Ectodermal cell (in vitro differentiated cells): ENCODE results near the gene FMN2.

Experiments used
- H3K27ac ChIP-seq: 2 replicates; pipeline ENCODE4 v1.7.0; 2013; ENCODE audit warnings: mild to moderate bottlenecking, low read depth, low read length; ENCODE audit not compliant: insufficient read depth, poor library complexity, severe bottlenecking
- H3K27me3 ChIP-seq: 2 replicates; pipeline ENCODE4 v1.7.0; 2013; ENCODE audit warnings: mild to moderate bottlenecking, low read length; ENCODE audit not compliant: insufficient read depth, control insufficient read depth, poor library complexity, severe bottlenecking
- H3K36me3 ChIP-seq: one replicate; pipeline ENCODE4 v1.7.0; 2013; ENCODE audit warnings: low read length; ENCODE audit not compliant: control insufficient read depth, insufficient read depth
- H3K4me1 ChIP-seq: one replicate; pipeline ENCODE4 v1.7.0; 2013; ENCODE audit warnings: low read length; ENCODE audit not compliant: control insufficient read depth, insufficient read depth
- H3K4me3 ChIP-seq: 2 replicates; pipeline ENCODE4 v1.7.0; 2013; ENCODE audit warnings: low read depth, low read length, control low read depth; ENCODE audit not compliant: insufficient read depth
- H3K9me3 ChIP-seq: 2 replicates; pipeline ENCODE4 v1.7.0; 2013; ENCODE audit warnings: mild to moderate bottlenecking, low read length, moderate library complexity; ENCODE audit not compliant: control insufficient read depth
- WGBS, 2 experiments: methylation state at CpG; one replicate each; pipeline ENCODE4 v1.1.7; 2013; ENCODE audit warnings: missing lambda C conversion rate in 2 of 2; 5-methylcytosine and 5-hydroxymethylcytosine counted together

Gene FMN2

DNA sequence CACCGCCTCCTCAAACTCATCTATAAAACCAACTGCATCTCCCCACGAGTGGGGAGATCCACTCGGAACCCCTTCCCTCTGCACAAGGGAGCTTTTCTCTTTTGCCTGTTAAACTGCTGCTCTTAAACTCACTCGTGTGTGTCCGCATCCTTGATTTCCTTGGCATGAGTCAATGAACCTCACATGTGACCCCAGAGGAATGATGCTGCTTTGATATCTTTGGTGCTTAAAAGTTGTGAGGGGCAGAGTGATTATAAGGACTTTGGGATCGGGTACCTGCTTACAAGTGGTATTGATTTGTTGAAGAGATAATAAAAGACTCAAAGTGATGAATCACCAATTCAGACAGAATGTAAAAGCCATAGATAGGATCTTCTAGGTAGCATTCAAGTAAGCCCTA is 394.9 kb downstream of the FMN2 start:
- Histone ChIP-seq H3K4me1 (no peaks in the 10 kb centered on the region), H3K36me3 (no peaks in the 10 kb centered on the region), H3K9me3 (no peaks in the 10 kb centered on the region), H3K27ac (no peak overlapping the region), H3K4me3 (no peak overlapping the region), H3K27me3 (no peaks in the 10 kb centered on the region)
- 93 to 94% methylated on average over 6 of the region's 6 CpGs for WGBS, 2 experiments

DNA sequence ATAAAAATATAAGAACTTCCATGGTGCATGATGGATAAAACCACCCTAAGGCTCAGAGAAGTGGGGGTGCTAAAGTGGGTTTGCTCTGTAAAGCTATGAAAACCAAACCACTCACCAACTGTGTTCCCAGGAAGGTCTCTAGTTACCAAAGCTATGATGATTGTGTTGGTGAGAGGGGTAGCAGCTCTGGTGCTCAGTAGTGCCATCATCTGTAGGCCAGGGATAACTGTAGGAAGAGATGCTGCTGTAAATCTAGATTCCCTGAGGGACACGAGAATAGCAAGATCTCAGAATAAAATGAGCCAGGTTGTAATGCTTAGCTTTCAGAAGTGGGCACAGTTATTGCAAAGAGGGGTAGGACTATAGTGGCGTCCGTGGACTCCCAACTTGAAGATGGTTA is 395.8 kb downstream of the FMN2 start:
- H3K27me3 ChIP-seq, result no peaks in the 10 kb centered on the region
- WGBS, 2 experiments, result 92 to 95% methylated on average over 3 of the region's 3 CpGs
- H3K36me3 ChIP-seq, result no peaks in the 10 kb centered on the region
- no peaks in the 10 kb centered on the region for H3K9me3 ChIP-seq
- no peak overlapping the region for H3K4me3 ChIP-seq
- no peaks in the 10 kb centered on the region for H3K4me1 ChIP-seq
- H3K27ac ChIP-seq, result no peak overlapping the region

DNA sequence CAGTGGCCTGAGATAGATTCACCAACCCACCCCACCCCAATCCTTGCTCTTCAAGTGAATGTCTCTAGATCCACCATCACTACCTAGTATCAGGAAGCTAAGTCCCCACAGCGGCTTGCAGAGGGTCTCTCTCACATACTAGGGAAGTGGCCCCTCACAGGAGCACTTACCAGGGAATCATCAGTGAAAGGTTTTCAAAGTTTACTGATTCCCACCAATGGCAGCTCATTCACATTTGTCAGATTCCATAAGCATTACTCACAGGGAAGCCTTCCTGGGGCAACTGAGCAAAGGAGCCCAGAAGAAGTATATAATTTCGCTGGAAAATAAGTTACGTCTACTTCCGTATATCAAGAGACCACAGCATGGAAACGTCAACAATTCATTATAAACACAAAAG is 399.5 kb downstream of the FMN2 start:
- no peak overlapping the region for H3K27ac ChIP-seq
- WGBS, 2 experiments, result 68 to 72% methylated on average over 5 of the region's 5 CpGs
- no peaks in the 10 kb centered on the region for H3K9me3 ChIP-seq
- no peaks in the 10 kb centered on the region for H3K27me3 ChIP-seq
- no peaks in the 10 kb centered on the region for H3K36me3 ChIP-seq
- no peak overlapping the region for H3K4me3 ChIP-seq
- no peaks in the 10 kb centered on the region for H3K4me1 ChIP-seq

DNA sequence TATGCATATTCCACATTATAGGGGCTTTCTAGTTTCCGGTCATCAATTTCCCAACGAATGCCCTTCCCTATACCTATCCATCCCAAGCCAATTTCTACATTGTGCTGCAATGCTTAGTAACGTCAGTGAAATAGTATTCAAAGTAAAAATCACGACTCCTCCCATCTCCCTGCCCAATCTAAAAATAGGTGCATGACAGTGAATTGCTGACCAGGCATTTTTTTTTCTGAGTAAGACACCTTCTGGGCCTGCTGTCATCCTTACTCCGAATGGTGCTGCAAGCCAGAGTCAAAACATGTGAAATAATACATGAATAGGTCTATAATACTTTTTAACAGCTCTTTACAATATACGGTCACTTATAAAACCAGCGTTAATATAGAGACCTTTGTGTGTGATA is 400.1 kb downstream of the FMN2 start:
- Histone ChIP-seq H3K4me3 (no peak overlapping the region), H3K27me3 (no peaks in the 10 kb centered on the region), H3K4me1 (no peaks in the 10 kb centered on the region), H3K9me3 (no peaks in the 10 kb centered on the region), H3K36me3 (no peaks in the 10 kb centered on the region), H3K27ac (no peak overlapping the region)
- WGBS, 2 experiments, result 86 to 91% methylated on average over 5 of the region's 7 CpGs

DNA sequence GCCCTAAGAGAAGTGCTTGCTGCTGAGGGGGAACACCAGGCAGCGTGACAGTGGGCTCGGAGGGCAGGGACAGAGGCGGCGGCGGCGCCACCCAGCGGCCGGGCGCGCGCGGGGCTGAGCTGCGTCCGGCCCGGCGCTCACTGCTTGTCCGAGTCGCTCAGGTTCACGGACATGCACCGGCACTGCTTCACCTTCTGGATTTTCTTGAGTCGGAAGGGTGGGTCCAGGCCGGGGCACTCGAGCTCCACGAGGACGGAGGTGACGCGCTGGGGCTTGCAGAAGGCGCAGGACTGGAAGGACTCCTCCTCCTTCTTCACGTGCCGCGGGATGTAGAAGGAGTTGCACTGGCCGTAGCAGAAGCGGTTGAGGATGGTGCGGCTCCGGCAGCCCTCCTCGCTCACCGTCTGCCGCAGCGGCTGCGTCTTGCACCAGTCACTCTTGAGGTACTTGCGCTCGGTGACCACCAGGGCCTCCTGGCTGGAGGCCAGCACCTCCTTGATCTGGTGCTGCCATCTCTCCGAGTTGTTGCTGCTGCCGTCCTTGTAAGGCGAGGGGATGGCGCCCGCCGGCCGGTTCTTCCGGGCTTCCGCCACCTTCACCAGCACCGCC is 401.3 kb downstream of the FMN2 start:
- Histone ChIP-seq H3K4me1 (no peaks in the 10 kb centered on the region), H3K4me3 (no peak overlapping the region), H3K36me3 (no peaks in the 10 kb centered on the region), H3K27me3 (no peaks in the 10 kb centered on the region), H3K27ac (no peak overlapping the region), H3K9me3 (no peaks in the 10 kb centered on the region)
- WGBS, 2 experiments, result 94 to 95% methylated on average over 52 of the region's 52 CpGs

DNA sequence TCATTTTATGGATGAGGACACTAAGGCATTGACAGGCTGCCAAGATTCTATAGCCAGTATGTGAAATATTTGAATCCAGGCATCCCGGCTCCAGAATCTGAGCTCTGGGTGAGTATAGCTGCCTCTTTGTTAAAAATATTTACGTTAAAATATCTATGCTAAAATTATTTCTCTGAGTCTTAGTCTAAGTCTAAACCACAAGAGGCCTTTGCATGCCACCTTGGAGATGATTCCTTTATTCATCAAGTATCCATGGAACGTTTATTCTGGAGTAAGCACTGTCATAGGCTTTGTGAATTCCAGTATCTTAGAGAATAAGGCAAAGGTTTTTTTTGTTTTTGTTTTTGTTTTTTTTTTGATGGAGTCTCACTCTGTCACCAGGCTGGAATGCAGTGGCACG is 403.9 kb downstream of the FMN2 start:
- Histone ChIP-seq H3K36me3 (no peaks in the 10 kb centered on the region), H3K9me3 (no peaks in the 10 kb centered on the region), H3K27ac (no peak overlapping the region), H3K4me3 (no peak overlapping the region), H3K27me3 (no peaks in the 10 kb centered on the region), H3K4me1 (no peaks in the 10 kb centered on the region)
- WGBS, 2 experiments, result 86 to 95% methylated on average over 2 to 4 of the region's 4 CpGs

DNA sequence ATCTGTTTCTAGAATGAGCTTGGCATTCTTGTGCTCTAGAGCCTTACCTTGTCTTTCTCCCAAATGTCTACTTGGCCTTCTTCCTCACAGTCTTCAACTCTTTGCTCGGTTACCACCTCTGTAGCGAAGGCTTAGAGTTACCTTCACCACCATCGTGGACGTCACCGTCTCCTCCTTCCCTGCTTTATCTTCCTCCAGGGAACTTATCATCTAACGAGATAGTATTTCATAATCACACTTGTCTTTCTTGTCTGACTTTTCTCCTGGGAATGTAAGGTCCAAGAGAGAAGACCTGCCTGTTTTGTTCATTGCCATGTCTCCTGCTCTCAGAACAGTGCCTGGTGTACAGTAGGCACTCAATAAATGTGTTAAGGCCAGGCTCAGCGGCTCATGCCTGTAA is 404.7 kb downstream of the FMN2 start:
- Histone ChIP-seq H3K36me3 (no peaks in the 10 kb centered on the region), H3K4me3 (no peak overlapping the region), H3K27ac (no peak overlapping the region), H3K9me3 (no peaks in the 10 kb centered on the region), H3K4me1 (no peaks in the 10 kb centered on the region), H3K27me3 (no peaks in the 10 kb centered on the region)
- WGBS, 2 experiments, result 93 to 95% methylated on average over 7 of the region's 7 CpGs

DNA sequence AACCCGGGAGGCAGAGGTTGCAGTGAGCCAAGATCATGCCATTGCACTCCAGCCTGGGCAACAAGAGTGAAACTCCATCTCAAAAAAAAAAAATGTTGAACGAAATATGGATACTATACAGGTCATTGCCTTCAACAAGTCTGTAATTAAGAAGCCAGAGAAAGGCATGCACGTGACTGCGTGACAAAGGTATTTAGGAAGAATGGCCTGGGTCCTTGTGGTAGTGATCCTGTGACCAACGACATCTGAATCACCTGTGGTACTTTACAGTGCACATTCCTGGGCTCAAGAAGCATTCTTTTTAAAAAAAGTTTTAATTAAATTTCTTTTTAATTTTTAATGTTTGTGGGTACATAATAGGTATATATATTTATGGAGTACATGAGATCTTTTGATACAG is 405.3 kb downstream of the FMN2 start:
- H3K9me3 ChIP-seq, result no peaks in the 10 kb centered on the region
- H3K36me3 ChIP-seq, result no peaks in the 10 kb centered on the region
- no peaks in the 10 kb centered on the region for H3K27me3 ChIP-seq
- 89 to 93% methylated on average over 5 of the region's 5 CpGs for WGBS, 2 experiments
- no peaks in the 10 kb centered on the region for H3K4me1 ChIP-seq
- H3K4me3 ChIP-seq, result no peak overlapping the region
- H3K27ac ChIP-seq, result no peak overlapping the region

DNA sequence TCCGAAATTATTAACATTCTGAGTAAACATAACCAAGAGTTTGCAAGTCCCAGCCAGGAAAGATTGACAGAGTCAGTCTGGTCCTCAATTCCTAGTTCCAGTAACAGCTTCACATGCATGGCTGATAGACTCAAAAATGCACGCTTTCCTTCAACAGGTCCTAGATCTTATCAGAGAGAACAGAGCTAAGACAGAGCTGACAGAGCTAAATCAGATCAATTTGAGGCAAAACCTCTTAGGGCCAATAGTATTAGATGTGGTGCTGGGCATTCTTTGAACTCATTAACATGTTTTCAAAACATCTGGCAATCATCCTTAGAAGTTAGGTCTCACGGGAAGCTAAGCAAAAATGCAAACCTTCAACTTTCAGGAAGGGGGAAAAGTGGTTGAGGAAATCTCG is 406.2 kb downstream of the FMN2 start:
- no peaks in the 10 kb centered on the region for H3K9me3 ChIP-seq
- no peaks in the 10 kb centered on the region for H3K4me1 ChIP-seq
- 92 to 95% methylated on average over 3 to 4 of the region's 4 CpGs for WGBS, 2 experiments
- H3K36me3 ChIP-seq, result no peaks in the 10 kb centered on the region
- no peak overlapping the region for H3K27ac ChIP-seq
- no peak overlapping the region for H3K4me3 ChIP-seq
- no peaks in the 10 kb centered on the region for H3K27me3 ChIP-seq

DNA sequence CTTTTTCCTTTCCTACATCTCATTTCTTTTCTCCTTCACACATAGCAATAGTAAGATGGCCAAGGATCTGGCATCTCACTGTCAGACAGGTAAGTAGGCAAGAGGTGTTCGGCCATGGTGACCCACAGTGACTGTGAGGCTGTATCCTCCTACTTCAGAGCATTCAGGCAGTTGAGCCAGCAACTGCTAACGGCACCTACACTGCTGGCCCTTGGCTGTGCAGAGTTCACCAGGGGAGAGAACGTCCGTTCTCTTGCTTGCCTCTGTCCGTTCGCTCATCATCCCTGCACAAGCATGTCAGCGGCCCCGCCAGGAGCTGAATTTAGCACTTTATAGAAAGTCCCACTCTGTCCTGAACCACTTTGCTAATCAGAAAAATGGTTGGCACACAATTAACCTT is 406.7 kb downstream of the FMN2 start:
- no peak overlapping the region for H3K27ac ChIP-seq
- no peak overlapping the region for H3K4me3 ChIP-seq
- no peaks in the 10 kb centered on the region for H3K36me3 ChIP-seq
- no peaks in the 10 kb centered on the region for H3K9me3 ChIP-seq
- H3K4me1 ChIP-seq, result no peaks in the 10 kb centered on the region
- 91 to 97% methylated on average over 8 of the region's 8 CpGs for WGBS, 2 experiments
- H3K27me3 ChIP-seq, result no peaks in the 10 kb centered on the region

DNA sequence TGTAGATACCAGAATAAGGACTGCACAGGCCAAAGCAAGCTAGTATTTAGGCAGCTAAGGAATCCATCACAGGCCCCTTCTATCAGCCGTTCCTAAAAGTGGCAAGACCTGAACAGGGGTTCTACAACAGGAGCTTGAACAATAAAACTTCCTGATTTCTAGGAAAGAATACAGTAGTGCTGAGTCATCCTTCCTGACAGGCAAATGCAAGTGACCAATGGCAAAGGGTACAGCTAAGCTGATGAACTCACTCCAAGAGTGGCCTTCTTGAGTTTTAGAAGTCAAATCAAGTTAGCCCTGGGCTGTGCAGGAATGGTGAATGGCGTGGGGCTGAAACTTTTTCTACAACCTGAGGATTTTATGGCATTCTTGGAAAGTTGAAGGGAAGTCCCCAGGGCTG is 407.3 kb downstream of the FMN2 start:
- no peaks in the 10 kb centered on the region for H3K9me3 ChIP-seq
- WGBS, 2 experiments, result 88 to 91% methylated on average over 2 of the region's 2 CpGs
- no peak overlapping the region for H3K27ac ChIP-seq
- H3K4me1 ChIP-seq, result no peaks in the 10 kb centered on the region
- no peaks in the 10 kb centered on the region for H3K36me3 ChIP-seq
- no peaks in the 10 kb centered on the region for H3K27me3 ChIP-seq
- no peak overlapping the region for H3K4me3 ChIP-seq
